ENCODE data around the gene SLX4IP. TPM values are rescaled to one million over a fixed set of nuclear protein-coding genes. Genes with fewer than 3 reads are reported as not detected.

The SLX4IP gene
- total and polyA plus RNA-seq, 2 of the 13 experiments (the other 11 are each of a cell fraction or from before 2014, with no cell fraction given): 3.6 to 7.3 TPM

GRCh38 chr20:10673176-10673841 is 238.2 kb downstream of the SLX4IP start (continued):
- TF ChIP-seq U2AF1 (optimal IDR thresholded peaks at IDR 0.05; ENCODE audit: low read depth, low read length) (no peak), ZNF691 (CRISPR knock-in tag; IDR thresholded peaks at IDR 0.05; ENCODE audit: borderline replicate concordance, low read depth) (no peak), ZNF546 (CRISPR knock-in tag; conservative IDR thresholded peaks at IDR 0.05) (no peak), MYPOP (CRISPR knock-in tag; IDR thresholded peaks at IDR 0.05) (peak; percentile 43; the same call in 1 of the 2 replicates), ZNF501 (CRISPR knock-in tag; IDR thresholded peaks at IDR 0.05) (no peak), NR0B2 (CRISPR knock-in tag; IDR thresholded peaks at IDR 0.05) (no peak), ZNF674 (CRISPR knock-in tag; IDR thresholded peaks at IDR 0.05; ENCODE audit: low read depth) (peak; percentile 79; the same call in 1 of the 2 replicates), ZNF263 (CRISPR knock-in tag; IDR thresholded peaks at IDR 0.05) (peak; percentile 33; the same call in 1 of the 2 replicates), SAP130 (CRISPR knock-in tag; IDR thresholded peaks at IDR 0.05; ENCODE audit: low read depth) (no peak), FOXA3 (CRISPR knock-in tag; IDR thresholded peaks at IDR 0.05) (no peak), NFKBIZ (CRISPR knock-in tag; IDR thresholded peaks at IDR 0.05) (no peak), MAZ (IDR thresholded peaks at IDR 0.05; ENCODE audit: borderline replicate concordance, low read depth, low read length) (no peak), MAZ (CRISPR knock-in tag; IDR thresholded peaks at IDR 0.05; ENCODE audit: low read depth) (no peak), ZMAT3 (CRISPR knock-in tag; conservative IDR thresholded peaks at IDR 0.05) (peak; percentile 52), ATF7 (IDR thresholded peaks at IDR 0.05) (no peak), ATF7 (CRISPR knock-in tag; IDR thresholded peaks at IDR 0.05) (no peak), REL (CRISPR knock-in tag; conservative IDR thresholded peaks at IDR 0.05) (0 out of 2 replicates have a peak, but pooled peaks have one; percentile 18), USF2 (IDR thresholded peaks at IDR 0.05; ENCODE audit: low read depth, low read length) (no peak), USF2 (CRISPR knock-in tag; IDR thresholded peaks at IDR 0.05; ENCODE audit: borderline replicate concordance) (no peak), PTBP1 (IDR thresholded peaks at IDR 0.05; ENCODE audit: low read depth, low read length, poor library complexity, severe bottlenecking) (no peak), ZNF564 (CRISPR knock-in tag; IDR thresholded peaks at IDR 0.05) (peak; percentile 13; the same call in 1 of the 2 replicates), ZFP37 (CRISPR knock-in tag; IDR thresholded peaks at IDR 0.05; ENCODE audit: borderline replicate concordance) (no peak), ZNF558 (CRISPR knock-in tag; IDR thresholded peaks at IDR 0.05; ENCODE audit: borderline replicate concordance) (no peak; the same call in 1 of the 2 replicates), ZNF720 (CRISPR knock-in tag; IDR thresholded peaks at IDR 0.05) (no peak), DNMT1 (CRISPR knock-in tag; IDR thresholded peaks at IDR 0.05) (no peak), ZNF431 (CRISPR knock-in tag; IDR thresholded peaks at IDR 0.05; ENCODE audit: borderline replicate concordance, low read depth) (no peak; the same call in 1 of the 2 replicates), ZNF292 (CRISPR knock-in tag; IDR thresholded peaks at IDR 0.05; ENCODE audit: borderline replicate concordance, low read depth) (no peak), ZNF773 (CRISPR knock-in tag; IDR thresholded peaks at IDR 0.05; ENCODE audit: borderline replicate concordance) (no peak; the same call in 1 of the 2 replicates)
